GM13977 (cell line): Measurements from ENCODE around the gene NUDC.

Experiments
- DNase-seq: peaks from one replicate; pipeline ENCODE4 v3.0.0; 2012; ENCODE audit warnings: low spot score
- CTCF ChIP-seq: IDR thresholded peaks from 2 replicates; pipeline ENCODE4 v1.5.1; 2012; ENCODE audit warnings: mild to moderate bottlenecking, control low read depth; ENCODE audit not compliant: insufficient read depth; ENCODE audit errors: extremely low read depth, missing control alignments
- in situ Hi-C: fragments of 300-500 bp; cut with MboI; formaldehyde crosslinking; loops from one replicate; pipeline ENCODE4 v1.12.0; 2022; ENCODE audit warnings: low sequenced_read_pairs, low pct_unique_long_range_greater_than_20kb, mixed read lengths, inconsistent platforms; ENCODE audit not compliant: unreplicated experiment

The NUDC gene

GRCh38 chr1:26970810-26971209 lies 49.3 kb downstream of the NUDC start:
- in situ Hi-C loops = no loop called here

GRCh38 chr1:26971590-26971989 lies 50.0 kb downstream of the NUDC start:
- no peak for TF ChIP-seq CTCF
- in situ Hi-C loops = no loop called here

More at GRCh38 chr1:26970810-26971209, 49.3 kb downstream of the NUDC start:
- no peak for DNase-seq
- no peak for TF ChIP-seq CTCF

GRCh38 chr1:26972390-26972789 lies 50.8 kb downstream of the NUDC start:
- TF ChIP-seq CTCF = no peak
- DNase-seq = no peak
- in situ Hi-C loops = no loop called here

More at GRCh38 chr1:26971590-26971989, 50.0 kb downstream of the NUDC start:
- DNase-seq = no peak

- DNase-seq = no peak
- no peak for TF ChIP-seq CTCF
- in situ Hi-C loops = no loop called here
These were observed 51.3 kb downstream of the NUDC start for GRCh38 chr1:26972821-26973220.

- no peak for DNase-seq
- no peak for TF ChIP-seq CTCF
- in situ Hi-C loops = no loop called here
These were observed 55.3 kb downstream of the NUDC start for GRCh38 chr1:26976621-26977510.

- in situ Hi-C loops = no loop called here
- no peak for TF ChIP-seq CTCF
- no peak for DNase-seq
These were observed 57.4 kb downstream of the NUDC start for GRCh38 chr1:26978901-26979300.
